ENCODE results near the gene ZFAND3.

- no peak for TF ChIP-seq POLR2A (IDR thresholded peaks at IDR 0.05)
- TF ChIP-seq, protein P1, sequence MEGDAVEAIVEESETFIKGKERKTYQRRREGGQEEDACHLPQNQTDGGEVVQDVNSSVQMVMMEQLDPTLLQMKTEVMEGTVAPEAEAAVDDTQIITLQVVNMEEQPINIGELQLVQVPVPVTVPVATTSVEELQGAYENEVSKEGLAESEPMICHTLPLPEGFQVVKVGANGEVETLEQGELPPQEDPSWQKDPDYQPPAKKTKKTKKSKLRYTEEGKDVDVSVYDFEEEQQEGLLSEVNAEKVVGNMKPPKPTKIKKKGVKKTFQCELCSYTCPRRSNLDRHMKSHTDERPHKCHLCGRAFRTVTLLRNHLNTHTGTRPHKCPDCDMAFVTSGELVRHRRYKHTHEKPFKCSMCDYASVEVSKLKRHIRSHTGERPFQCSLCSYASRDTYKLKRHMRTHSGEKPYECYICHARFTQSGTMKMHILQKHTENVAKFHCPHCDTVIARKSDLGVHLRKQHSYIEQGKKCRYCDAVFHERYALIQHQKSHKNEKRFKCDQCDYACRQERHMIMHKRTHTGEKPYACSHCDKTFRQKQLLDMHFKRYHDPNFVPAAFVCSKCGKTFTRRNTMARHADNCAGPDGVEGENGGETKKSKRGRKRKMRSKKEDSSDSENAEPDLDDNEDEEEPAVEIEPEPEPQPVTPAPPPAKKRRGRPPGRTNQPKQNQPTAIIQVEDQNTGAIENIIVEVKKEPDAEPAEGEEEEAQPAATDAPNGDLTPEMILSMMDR (IDR thresholded peaks at IDR 0.05 in 8 of 11, conservative IDR thresholded peaks at IDR 0.05 in 3 of 11), result no peak
These were observed 85.1 kb downstream of the ZFAND3 start for GRCh38 chr6:37904590-37904989.

All from spleen (tissue), 7 donors.